DND-41 (cell line): ENCODE results near the gene DIDO1.
"Not testable (repeated sequence)": the region's sequence is repeated elsewhere in the genome, so short reads cannot be mapped to it uniquely, and the experiment has no call there.

Experiments used
- CTCF ChIP-seq: IDR thresholded peaks from 2 replicates; pipeline ENCODE4 v1.5.1; 2012; ENCODE audit warnings: borderline replicate concordance, low read length, moderate library complexity, mild to moderate bottlenecking; ENCODE audit not compliant: poor library complexity, severe bottlenecking; ENCODE audit errors: extremely low read depth
- EZH2 ChIP-seq: IDR thresholded peaks from 3 replicates; pipeline ENCODE4 v1.6.1; 2012; ENCODE audit warnings: borderline replicate concordance, low read depth, mild to moderate bottlenecking, moderate library complexity, low read length, inconsistent platforms; ENCODE audit not compliant: severe bottlenecking

GRCh38 chr20:62853304-62853703 is 73.0 kb downstream of the DIDO1 start:
- TF ChIP-seq CTCF, EZH2: not testable (repeated sequence)
